GM19468 (cell line): ENCODE data around the gene CD151.

Source experiments
- ATAC-seq: cut with Tn5 transposase; IDR thresholded peaks from one replicate; pipeline ENCODE4 v1.9.1; 2021; ENCODE audit warnings: mild to moderate bottlenecking, moderate library complexity, moderate number of reproducible peaks; ENCODE audit not compliant: unreplicated experiment; ENCODE audit errors: extremely low read depth

Gene CD151

GRCh38 chr11:813072-813455 is 19.7 kb upstream of the CD151 start:
- ATAC-seq: no peak

- ATAC-seq: no peak
These were observed 19.2 kb upstream of the CD151 start for GRCh38 chr11:813456-814096.

- ATAC-seq: no peak
These were observed 16.9 kb upstream of the CD151 start for GRCh38 chr11:815675-816432.

- no peak for ATAC-seq
These were observed 16.3 kb upstream of the CD151 start for GRCh38 chr11:816433-816779.

GRCh38 chr11:818396-819128 is 14.2 kb upstream of the CD151 start, which contains the start of gene PNPLA2:
Gene PNPLA2 (plus strand): TSS chr11:818914. CDS start chr11:819719, 805 bp downstream.
- no peak for ATAC-seq

- ATAC-seq: no peak
These were observed 13.4 kb upstream of the CD151 start for GRCh38 chr11:819129-819931.

GRCh38 chr11:819943-820649 is 12.7 kb upstream of the CD151 start:
- no peak for ATAC-seq

GRCh38 chr11:820655-821511 is 11.9 kb upstream of the CD151 start:
- no peak for ATAC-seq

GRCh38 chr11:821512-822371 is 11.0 kb upstream of the CD151 start:
- no peak for ATAC-seq

GRCh38 chr11:823441-824291 is 9.1 kb upstream of the CD151 start:
- no peak for ATAC-seq

- no peak for ATAC-seq
These were observed 8.4 kb upstream of the CD151 start for GRCh38 chr11:824292-824880.

GRCh38 chr11:824942-825341 is 7.8 kb upstream of the CD151 start:
- ATAC-seq: no peak

GRCh38 chr11:825366-826226 is 7.2 kb upstream of the CD151 start:
- ATAC-seq: no peak

- no peak for ATAC-seq
These were observed 6.5 kb upstream of the CD151 start for GRCh38 chr11:826227-826621.

- ATAC-seq: no peak
These were observed 6.0 kb upstream of the CD151 start for GRCh38 chr11:826836-827145.
